HUES6 (cell line): ENCODE data around the gene AKAP6.

ENCODE experiments used
- H3K27ac ChIP-seq: 2 replicates; pipeline ENCODE4 v1.7.0; 2013; ENCODE audit warnings: low read depth, mild to moderate bottlenecking, low read length, inconsistent platforms
- H3K27me3 ChIP-seq: 2 replicates; pipeline ENCODE4 v1.6.1; 2013; ENCODE audit warnings: low read length; ENCODE audit not compliant: control insufficient read depth, insufficient read depth
- H3K36me3 ChIP-seq: 2 replicates; pipeline ENCODE4 v1.6.1; 2013; ENCODE audit warnings: low read length; ENCODE audit not compliant: control insufficient read depth, insufficient read depth
- H3K4me1 ChIP-seq: 2 replicates; pipeline ENCODE4 v1.6.1; 2013; ENCODE audit warnings: low read length; ENCODE audit not compliant: control insufficient read depth, insufficient read depth
- H3K4me3 ChIP-seq: 2 replicates; pipeline ENCODE4 v1.5.1; 2013; ENCODE audit warnings: low read depth, low read length
- H3K9ac ChIP-seq: one replicate; pipeline ENCODE4 v1.6.1; 2013; ENCODE audit warnings: mild to moderate bottlenecking, low read length
- H3K9me3 ChIP-seq: 2 replicates; pipeline ENCODE4 v1.6.1; 2013; ENCODE audit warnings: low read depth, low read length; ENCODE audit not compliant: control insufficient read depth, insufficient read depth

AKAP6 gene

DNA sequence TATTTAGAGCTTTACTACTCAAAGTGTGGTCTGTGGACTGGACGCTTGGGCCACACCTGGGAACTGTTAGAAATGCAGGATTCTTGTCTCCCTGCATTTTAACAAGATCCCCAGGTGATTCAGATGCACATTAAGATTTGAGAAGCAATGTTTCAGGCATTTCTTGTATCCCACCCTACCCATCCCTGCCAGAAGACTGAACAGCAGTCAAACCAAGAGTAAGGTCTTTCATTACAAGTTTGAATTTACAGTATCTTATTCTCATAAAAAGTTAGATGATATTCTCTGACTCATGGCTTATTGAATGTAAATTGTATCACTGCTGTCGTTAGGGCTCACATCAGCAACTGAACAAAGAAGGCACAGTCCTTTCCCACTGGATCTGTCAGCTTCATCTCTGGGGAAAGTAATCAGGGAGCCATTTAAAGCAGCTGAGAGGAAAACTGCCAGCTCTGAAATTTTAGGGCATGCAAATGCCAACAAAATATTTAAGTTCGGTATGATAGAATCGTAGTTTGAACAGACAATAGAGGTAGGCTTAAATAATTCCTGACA, 141.1 kb downstream of the AKAP6 start:
- Histone ChIP-seq H3K4me3 (no peak overlapping the region), H3K36me3 (no peaks in the 10 kb centered on the region), H3K27ac (no peak overlapping the region), H3K9ac (no peak overlapping the region), H3K9me3 (no peaks in the 10 kb centered on the region), H3K4me1 (peaks cover 19% of the 10 kb centered on the region), H3K27me3 (no peaks in the 10 kb centered on the region)

DNA sequence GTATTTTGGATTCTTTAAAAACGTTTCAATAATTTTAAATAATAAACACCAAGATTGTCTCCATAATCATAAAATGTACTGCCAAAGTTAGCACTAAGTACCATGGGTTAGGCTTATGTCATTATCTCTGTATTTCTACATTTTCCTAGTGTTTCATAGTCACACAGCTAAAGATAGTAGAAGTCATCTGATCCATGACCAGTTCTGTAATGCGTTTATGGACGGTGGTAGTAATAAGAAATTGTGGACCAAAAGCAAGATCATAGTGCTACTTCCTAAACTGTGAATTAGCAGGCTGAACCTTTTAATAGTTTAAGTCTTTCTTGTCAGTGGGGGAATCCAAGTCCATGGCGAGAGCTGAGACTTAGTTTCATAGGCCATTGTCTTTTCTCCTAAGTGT, 142.1 kb downstream of the AKAP6 start:
- Histone ChIP-seq H3K27me3 (no peaks in the 10 kb centered on the region), H3K4me3 (no peak overlapping the region), H3K9ac (no peak overlapping the region), H3K9me3 (no peaks in the 10 kb centered on the region), H3K4me1 (peaks cover 19% of the 10 kb centered on the region), H3K36me3 (no peaks in the 10 kb centered on the region), H3K27ac (no peak overlapping the region)

DNA sequence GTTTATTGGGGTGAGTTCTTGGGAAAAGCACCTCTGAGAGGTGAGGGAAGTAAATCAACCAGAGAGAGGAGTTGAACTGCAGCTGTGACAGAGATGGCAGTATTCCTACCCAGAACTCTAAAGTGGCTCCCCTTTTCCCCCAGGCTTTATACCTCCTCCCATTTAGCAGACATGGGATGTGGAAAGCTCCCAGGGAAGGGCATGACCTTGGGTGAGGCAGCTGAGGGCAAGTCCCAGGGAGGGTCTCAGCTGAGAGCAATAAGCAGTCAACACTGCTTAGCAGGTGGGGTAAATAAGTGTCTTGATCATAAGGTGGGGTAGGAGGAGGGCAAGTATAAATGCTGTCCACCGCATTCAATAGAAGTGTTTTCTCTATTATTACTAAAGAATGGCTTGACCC, 143.0 kb downstream of the AKAP6 start:
- Histone ChIP-seq H3K9ac (no peak overlapping the region), H3K27ac (no peak overlapping the region), H3K4me1 (peaks cover 19% of the 10 kb centered on the region), H3K27me3 (no peaks in the 10 kb centered on the region), H3K4me3 (no peak overlapping the region), H3K36me3 (no peaks in the 10 kb centered on the region), H3K9me3 (no peaks in the 10 kb centered on the region)

DNA sequence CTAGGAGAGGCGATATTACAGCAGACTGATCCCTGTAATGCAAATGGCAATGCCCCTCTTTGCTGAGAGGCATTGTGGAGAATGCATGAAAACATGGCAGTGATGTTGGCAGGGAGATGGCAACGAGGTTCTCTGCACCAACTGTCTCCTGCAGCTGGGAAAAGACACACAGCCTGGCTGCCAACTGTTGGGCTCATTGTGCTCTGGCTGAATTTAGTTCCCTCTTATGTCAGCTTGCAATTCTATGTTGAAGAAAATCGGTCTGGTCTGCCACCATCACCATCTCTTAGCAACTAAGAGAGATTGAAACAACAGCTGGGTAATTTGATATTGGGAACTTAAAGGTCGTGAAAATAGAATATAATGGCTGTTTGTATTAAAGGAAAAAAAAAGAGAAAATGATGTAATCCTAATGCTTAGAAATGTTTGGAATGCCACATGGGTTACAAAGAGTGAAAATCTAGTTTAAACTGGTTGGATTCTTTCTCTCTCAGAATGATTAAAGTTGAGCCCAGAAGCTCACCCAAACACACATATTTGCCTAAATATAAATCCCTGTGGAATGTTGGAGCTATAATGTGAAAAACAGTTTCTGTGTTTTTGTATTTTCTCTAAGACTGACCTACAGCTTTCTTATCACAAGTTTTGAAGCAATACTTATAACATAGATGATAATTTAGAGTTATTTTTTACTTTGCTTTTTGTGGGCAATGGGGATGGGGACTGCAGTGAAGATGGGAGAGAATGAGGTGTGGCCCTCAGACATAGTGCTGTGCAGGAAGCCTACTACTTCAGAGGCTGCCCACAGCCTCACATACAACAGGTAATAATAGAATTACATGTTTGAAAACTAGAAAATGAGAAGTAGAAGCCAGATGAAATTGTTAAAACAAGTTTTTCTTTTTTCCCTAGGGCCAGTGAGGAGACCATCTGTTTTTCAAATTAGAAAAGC, 143.7 kb downstream of the AKAP6 start:
- H3K4me3 ChIP-seq, result no peak overlapping the region
- H3K4me1 ChIP-seq, result peaks cover 19% of the 10 kb centered on the region
- no peaks in the 10 kb centered on the region for H3K36me3 ChIP-seq
- no peak overlapping the region for H3K9ac ChIP-seq
- H3K9me3 ChIP-seq, result no peaks in the 10 kb centered on the region
- no peak overlapping the region for H3K27ac ChIP-seq
- H3K27me3 ChIP-seq, result no peaks in the 10 kb centered on the region

DNA sequence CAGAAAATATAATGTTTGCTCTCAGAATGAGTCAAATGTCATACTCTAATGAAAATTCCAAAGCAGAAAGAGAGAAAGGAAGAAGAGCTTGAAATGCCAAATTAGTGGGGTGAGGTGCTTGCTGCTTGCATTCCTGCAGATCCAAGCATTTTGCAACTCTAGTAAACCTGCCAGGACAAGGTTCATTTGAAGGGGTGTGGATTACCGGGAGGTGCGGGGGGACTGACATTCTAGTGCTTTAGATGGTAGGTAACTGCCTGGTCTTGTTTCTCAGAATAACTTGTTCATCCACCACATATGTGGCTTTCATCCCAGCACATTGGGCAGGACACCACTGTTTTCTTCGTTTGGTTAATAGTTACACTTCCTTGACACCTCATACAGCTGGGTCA, 144.4 kb downstream of the AKAP6 start:
- H3K9me3 ChIP-seq, result no peaks in the 10 kb centered on the region
- H3K27ac ChIP-seq, result no peak overlapping the region
- peaks cover 19% of the 10 kb centered on the region for H3K4me1 ChIP-seq
- no peak overlapping the region for H3K4me3 ChIP-seq
- no peaks in the 10 kb centered on the region for H3K36me3 ChIP-seq
- H3K9ac ChIP-seq, result no peak overlapping the region
- H3K27me3 ChIP-seq, result no peaks in the 10 kb centered on the region

DNA sequence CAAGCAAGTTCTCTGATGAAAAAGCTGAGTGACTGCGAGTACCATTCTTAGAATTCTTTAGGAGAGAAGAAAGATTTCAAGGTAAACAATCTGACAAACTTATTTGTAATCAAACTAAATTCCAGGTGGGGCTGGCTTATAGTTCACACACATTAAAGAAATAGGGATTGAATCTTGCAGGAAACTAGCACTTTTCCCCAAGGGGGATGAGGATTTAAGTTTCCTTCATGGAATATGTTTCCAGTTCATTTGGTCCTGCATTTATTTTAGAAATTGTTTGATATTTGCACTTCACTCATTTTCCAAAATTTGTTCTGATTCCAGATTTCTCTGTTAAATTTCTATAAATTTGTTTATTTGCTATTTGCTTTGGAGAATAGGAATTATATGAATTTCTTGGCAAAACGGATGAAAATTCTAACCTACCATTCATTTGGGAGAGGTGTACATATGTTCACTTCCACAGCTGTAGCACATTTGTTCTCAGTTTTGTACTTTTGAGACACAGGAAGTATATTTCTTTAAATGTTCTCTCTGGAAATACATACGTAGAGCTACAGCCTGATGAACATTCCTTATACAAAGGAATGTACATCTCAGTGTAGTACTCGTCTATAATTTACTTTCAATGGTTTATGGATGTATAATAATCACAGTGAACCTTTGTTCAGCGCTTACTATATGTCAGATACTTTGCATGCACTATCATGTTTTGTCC, 145.5 kb downstream of the AKAP6 start:
- Histone ChIP-seq H3K9me3 (no peaks in the 10 kb centered on the region), H3K9ac (no peak overlapping the region), H3K4me1 (peaks cover 19% of the 10 kb centered on the region), H3K36me3 (no peaks in the 10 kb centered on the region), H3K27me3 (no peaks in the 10 kb centered on the region), H3K27ac (no peak overlapping the region), H3K4me3 (no peak overlapping the region)

DNA sequence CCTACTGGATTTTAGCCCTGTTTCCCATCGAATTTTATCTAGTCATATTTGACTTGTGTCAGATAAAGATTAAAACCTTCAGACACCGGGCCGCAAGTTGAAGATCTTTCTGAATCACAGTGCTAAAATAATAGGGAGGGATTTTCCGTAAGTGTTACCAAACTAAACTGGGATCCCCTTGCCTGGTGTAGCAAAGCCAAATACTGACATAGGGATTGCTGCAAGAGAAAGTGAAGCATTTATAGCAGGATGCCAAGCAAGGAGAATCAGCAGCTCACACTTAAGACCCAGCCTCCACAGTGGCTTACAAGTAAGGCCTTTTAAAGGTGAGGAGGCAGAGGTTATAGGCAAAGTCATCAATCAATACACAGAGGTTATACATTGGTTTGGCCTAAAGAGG, 147.4 kb downstream of the AKAP6 start:
- no peaks in the 10 kb centered on the region for H3K27me3 ChIP-seq
- H3K9ac ChIP-seq, result no peak overlapping the region
- peaks cover 19% of the 10 kb centered on the region for H3K4me1 ChIP-seq
- no peaks in the 10 kb centered on the region for H3K36me3 ChIP-seq
- H3K9me3 ChIP-seq, result no peaks in the 10 kb centered on the region
- H3K4me3 ChIP-seq, result no peak overlapping the region
- no peak overlapping the region for H3K27ac ChIP-seq

DNA sequence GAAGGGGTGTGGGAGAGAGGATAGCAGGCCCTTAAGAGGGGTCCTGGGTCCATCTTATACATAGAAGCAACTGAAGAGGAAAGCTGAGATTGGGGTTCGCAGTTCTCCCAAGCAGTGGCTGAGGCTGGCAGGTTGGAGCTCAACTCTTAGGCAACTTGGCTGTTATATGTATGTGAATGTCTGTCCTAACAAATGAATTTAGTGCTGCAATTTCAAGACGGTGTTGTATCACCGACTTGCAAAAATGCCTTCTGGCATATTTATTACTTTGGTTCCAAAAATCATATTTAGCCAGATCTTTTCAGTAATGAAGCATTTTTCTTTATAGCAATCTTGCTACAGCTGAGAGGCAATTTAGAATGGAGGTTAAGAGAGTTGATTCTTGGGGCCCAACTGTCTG, 148.3 kb downstream of the AKAP6 start:
- Histone ChIP-seq H3K36me3 (no peaks in the 10 kb centered on the region), H3K4me3 (no peak overlapping the region), H3K4me1 (peaks cover 13% of the 10 kb centered on the region), H3K27ac (no peak overlapping the region), H3K9ac (no peak overlapping the region), H3K27me3 (no peaks in the 10 kb centered on the region), H3K9me3 (no peaks in the 10 kb centered on the region)

DNA sequence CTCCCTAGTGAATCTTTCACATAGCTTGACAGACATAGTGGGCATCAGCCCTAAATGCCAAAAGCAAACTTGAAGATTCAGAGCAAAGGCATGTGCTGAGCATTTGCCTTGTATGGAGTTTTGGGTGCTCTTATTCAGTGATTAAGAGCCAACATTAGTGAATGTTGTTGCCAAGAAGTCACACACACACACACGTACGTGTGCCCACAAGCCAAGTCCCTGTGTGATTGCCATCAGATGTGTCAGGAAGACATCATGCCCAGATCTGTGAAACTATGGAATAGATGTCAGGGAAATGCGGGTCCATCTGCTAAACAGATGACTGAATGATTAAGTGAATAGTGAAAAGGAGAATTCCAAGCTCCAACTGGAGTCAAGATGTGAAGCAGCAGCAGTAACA, 149.0 kb downstream of the AKAP6 start:
- Histone ChIP-seq H3K9ac (no peak overlapping the region), H3K9me3 (no peaks in the 10 kb centered on the region), H3K27me3 (no peaks in the 10 kb centered on the region), H3K4me3 (no peak overlapping the region), H3K4me1 (peaks cover 7% of the 10 kb centered on the region), H3K27ac (no peak overlapping the region), H3K36me3 (no peaks in the 10 kb centered on the region)

DNA sequence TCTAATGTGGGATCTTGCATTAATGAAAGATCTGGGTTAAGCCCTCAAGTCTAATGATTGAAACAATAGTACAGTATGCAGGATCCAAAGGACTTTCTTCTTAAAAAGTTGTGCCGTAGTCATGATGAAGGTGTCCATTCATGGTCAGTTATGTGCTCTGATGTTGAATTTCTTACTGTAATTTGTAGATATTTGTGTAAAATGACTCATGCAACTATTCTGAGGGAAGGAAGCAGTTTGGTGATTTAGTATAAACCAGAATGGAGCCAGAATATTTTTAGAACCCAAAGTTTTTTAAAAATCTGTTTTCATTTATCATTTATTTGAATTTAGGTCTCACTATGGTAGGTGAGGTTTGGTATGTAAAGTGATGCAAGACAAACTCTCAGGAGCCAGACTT, 151.2 kb downstream of the AKAP6 start:
- H3K4me3 ChIP-seq, result no peak overlapping the region
- H3K36me3 ChIP-seq, result no peaks in the 10 kb centered on the region
- no peaks in the 10 kb centered on the region for H3K27me3 ChIP-seq
- no peak overlapping the region for H3K9ac ChIP-seq
- H3K4me1 ChIP-seq, result no peaks in the 10 kb centered on the region
- no peak overlapping the region for H3K27ac ChIP-seq
- H3K9me3 ChIP-seq, result no peaks in the 10 kb centered on the region

DNA sequence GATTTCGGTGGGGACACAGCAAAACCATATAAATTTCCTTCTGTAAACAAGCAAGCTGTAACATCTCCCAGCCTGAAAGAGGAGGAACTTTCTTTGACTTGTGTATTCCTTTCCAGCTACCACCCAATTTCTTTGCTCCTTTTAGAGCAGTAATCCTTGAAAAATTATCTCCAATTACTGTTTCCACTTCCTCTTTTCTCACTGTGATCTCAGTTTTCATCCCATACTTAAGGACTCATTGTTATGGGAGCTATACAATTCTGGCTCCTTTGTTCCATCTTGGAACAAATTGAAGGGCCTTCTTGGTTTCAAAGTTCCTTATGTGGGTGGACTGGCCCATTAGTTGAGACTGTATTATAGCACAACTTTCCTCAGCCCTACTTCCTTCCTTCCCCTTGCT, 152.6 kb downstream of the AKAP6 start:
- Histone ChIP-seq H3K27ac (no peak overlapping the region), H3K4me1 (no peaks in the 10 kb centered on the region), H3K4me3 (no peak overlapping the region), H3K9me3 (no peaks in the 10 kb centered on the region), H3K36me3 (no peaks in the 10 kb centered on the region), H3K27me3 (no peaks in the 10 kb centered on the region), H3K9ac (no peak overlapping the region)
